Hematopoietic multipotent progenitor cell treated with erythropoietin and hydrocortisone succinate and interleukin-3 and kit ligand, for 15 days (in vitro differentiated cells): Measurements from ENCODE around the gene ETV3L.

Experiments used
- DNase-seq: peaks from one replicate; pipeline ENCODE4 v3.0.0-alpha.2; 2015; ENCODE audit warnings: low spot score

Gene ETV3L

DNA sequence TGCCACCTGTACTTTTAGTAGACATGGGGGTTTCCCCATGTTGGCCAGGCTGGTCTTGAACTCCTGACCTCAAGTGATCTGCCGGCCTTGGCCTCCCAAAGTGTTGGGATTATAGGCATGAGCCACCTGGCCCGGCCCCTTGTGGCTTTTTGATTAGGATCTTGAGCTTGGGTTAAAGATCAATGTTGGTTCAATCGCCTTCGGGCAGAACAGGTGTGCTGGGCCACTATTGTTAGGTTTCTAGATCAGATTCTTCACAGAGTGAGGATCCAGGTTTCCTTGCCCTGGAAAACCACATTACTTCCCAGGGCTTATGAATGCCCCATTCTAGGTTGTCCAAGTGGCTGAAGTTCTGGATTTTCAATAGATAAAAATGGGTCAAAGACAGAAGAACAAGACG is 32.5 kb upstream of the ETV3L start:
- no peak for DNase-seq

DNA sequence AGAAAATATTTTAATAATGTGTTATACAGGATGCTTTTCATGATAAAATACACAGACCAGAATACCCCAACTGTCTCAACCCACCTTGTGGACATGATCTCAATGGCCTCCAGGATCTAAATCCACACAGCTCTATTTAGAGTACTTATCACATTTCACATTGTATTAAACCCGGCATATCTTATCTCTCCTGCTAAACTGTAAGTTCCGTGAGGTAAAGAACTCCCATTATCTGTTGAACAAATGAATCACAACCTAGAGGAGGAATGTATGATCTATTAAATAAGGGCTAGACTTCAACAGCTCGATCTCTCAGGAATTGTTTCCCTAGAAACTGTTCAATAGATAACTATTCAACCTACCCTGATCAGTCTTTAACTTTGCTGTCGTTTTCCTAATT is 31.7 kb upstream of the ETV3L start:
- DNase-seq, result no peak

DNA sequence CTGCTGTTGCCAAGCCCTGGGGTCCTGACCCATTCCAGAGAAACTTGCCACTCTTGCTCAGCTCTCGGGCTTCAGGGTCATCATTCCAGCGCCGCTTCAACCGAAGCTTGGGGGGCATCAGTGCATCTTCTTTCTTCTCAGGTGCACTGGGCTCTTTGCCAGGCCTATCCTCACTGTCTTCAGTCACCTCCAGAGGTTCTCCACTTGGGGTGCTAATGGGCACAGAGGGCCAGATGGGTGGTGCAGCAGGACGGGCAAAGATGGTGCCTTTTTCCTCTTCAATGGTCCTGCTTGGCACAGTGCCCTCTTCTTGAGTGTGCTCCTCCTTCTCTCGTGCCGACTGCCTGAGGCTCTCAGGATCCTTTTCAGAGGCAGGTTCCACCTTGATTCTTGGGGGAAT is 25.2 kb upstream of the ETV3L start:
- no peak for DNase-seq

DNA sequence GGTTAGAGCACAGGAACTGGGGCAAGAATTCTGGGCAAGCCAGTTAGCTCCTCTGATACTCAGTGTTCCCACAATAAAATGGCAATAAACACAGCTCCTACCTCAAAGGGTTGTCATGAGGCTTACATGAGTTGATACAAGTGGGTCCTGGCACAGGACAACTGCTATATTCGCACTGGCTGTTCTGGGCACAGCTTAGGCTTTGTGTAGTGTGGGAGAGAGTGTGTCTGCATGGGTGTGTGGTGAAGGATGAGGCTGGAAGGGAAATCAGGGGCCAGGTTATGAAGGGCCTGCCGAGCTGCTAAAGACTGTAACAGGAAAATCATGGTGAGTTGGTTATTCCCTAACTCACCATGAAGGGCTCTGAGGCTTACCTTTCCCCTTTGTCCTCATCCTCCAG is 19.8 kb upstream of the ETV3L start:
- DNase-seq, result no peak

DNA sequence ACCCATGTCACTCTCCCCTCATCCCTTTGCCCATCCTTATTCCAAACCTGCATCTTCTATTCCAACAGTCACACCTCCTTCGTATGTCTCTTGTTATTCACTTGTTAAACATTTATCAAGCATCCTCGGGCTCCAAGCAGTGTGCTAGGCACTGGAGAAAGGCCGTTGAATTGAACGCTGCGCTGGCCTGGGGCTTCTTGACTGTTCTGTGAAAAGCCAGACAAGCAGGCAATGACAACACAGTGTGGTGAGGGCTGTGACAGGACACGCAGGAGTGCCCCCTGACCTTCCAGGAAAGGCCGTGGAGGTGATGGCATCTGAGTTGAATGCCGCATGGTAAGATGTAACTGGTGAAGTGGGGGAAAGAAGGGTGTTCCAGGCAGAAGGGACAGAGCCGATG is 19.4 kb upstream of the ETV3L start:
- DNase-seq, result no peak

DNA sequence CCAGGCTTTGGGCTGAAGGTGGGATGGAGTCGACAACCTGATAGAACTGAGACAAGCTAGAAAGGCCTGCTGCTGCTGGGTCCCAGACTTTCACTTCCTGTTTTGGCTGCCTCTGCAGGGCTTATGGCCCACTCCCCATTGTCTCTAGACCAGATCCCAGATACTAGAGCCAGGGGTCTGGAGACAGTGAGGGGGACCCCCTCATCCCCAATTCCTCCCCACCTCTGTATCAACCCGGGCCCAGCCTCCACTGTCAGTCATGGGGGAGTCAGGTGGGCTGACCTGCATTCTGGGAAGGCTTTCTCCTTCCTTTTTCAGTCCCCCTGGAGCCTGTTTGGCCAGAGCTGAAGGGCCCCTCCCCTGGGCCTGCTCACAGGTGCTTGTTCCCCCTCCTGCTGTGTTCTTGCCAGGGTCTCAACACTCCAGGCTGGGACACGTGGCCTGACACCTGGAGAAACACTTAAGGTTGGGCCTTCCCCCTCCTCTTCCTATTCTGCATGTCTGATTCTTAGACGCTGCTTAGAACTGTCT is 18.0 kb upstream of the ETV3L start:
- no peak for DNase-seq

DNA sequence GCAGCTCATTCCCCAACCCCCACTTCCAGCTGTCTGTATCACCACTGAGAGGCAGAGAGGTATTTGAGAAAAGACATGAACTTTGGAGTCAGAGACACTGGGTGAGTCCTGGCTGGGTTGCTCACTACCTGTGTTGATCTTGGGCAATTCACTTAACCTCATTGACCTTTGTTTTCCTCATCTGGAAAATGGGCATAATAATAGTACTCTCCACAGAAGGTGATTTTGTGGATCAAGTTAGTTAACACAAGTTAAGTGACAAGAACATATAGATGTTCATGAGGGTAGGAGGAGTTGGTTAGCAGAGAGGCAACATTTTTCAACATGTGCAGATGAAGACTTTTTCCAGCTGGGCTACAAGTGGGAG is 17.1 kb upstream of the ETV3L start:
- no peak for DNase-seq

DNA sequence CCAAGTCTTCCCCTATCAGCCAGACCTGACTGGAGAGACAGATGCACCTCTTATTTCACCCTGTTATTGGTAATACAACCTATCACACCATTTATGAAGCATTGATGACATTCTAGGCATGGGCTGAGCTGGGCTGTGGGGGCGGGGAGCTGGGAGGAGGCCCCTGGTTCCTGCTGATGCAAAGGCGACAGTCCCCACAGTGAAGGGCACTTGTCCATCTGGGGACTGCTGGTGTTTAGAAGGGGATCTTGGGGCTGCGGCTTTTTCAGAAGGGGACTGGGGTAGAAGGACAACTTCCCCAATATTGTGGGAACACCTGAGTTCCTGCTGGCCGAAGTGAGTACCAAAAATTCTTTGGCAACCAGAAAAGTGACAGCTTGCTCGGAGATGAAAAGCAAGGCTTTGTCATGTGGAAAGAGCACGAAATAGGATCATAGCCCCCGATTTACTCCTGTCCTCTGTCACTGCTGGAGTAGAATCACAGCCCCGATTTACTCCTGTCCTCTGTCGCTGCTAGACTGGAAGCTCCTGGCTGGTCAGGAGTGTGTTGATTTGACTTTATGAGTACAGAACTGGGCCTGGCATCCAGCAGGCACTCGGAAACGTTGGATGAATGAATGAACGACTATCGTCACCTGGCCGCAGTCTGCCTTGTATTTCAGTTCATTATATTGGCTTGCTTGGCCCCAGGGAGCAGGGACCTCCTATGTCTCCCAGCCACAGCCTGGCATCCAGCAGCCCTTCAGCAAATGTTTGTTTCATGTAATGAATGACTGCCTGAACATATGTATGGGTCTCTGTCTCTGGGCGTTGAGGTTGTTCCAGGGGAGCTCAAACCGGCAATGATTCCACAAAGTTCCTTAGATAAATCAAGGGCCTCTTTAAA is 16.5 kb upstream of the ETV3L start:
- no peak for DNase-seq

DNA sequence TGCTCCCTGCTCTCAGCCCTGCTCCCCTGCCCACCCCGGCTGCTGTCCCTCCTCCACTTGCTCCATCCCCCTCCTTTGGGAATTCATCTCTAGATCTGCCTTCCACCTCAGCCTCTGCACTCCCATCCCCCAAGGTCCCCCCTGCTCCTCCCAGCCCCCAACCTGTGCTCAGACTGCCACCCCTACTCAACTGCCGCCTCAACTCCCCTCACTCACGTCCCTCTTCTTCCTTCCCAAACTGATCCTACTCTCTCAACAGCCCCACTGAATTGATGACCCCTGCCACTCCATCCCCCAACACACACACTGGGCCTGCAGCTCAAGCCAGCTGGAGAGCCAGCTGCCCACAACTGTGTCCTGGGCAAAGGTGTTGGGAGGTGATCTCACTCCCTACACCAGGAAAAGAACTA is 15.8 kb upstream of the ETV3L start:
- no peak for DNase-seq

DNA sequence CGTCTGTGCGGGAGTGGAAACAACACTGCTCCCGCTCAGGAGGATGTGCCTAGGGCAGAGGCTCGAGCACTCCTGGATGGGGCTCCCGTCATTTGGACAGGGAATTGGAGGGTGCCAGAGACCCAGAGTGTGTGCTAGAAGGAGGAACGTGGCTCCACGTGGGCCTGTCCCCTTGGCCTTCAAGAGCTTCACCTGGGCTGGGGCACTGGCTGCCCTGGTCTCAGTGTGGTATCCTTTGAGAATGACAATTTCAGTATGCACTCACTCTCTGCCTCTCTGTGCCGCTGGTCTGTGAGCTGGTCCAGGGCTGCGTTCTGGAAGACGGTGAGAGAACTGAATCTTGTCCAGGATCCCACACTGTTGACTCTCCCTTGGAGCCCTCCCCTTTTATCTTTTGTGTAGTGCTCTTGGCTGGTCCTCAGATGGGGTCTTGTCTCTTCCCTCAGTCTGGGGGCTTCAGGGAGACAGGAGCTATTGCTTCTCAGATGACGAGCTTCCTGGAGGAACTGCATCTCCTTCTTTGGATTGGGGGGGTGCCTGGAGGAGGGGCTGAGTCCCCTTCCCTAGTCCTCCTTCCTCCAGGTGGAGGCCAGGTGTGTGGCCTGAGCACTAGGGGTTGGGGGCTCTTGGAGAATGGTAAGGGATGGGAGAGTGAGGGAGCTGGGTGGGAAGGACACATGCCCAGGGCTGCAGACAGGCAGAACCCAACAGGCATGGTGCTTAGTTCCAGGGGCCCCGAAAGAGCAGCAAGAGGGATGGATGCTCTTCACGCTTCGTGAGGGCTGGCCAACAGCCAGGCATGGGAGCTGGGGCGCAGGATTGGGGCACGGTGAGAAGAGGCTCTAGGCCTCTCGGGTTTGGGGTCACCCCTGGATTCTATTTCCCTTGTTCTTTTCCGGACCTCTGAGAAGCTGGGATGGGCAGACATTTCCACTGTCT is 14.8 kb upstream of the ETV3L start:
- DNase-seq, result no peak

DNA sequence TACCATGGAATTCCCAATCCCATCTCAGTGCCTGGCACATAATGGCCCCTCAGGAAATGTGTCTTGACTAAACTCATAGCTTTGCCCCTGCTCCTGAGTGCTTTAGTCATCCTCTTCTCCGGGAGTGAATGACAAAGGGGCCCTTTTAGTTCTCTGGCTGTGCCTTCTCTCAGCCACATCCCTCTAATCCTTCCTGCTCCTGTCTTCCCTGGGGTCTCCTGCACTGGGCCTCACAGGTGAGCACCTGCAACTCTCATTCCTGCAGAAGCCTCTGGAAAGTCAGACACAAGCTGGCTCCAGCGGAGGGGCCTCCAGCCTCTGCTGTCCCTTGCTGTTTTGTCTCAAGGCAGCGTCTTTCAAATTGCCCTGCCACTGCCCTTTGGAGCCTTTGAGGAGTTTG is 14.0 kb upstream of the ETV3L start:
- no peak for DNase-seq

DNA sequence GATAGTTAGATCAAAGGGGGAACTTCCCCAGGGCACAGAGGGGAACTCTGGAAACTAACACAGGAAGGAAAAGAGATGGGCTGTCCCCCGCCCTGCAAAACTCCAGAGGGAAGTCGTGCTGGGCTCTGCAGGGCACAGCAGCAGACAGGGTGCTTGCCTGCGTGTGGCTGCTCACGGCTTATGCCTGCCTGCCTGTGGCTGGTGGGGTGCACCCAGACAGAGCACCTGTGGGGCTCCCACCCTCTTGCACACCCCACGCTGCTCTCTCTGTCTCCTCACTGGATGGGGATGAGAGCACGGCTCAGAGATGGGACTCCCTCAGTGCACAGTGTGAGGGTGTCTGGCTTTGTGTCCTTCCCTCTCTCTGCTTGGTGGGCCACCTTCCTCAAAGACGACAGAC is 13.5 kb upstream of the ETV3L start:
- no peak for DNase-seq

DNA sequence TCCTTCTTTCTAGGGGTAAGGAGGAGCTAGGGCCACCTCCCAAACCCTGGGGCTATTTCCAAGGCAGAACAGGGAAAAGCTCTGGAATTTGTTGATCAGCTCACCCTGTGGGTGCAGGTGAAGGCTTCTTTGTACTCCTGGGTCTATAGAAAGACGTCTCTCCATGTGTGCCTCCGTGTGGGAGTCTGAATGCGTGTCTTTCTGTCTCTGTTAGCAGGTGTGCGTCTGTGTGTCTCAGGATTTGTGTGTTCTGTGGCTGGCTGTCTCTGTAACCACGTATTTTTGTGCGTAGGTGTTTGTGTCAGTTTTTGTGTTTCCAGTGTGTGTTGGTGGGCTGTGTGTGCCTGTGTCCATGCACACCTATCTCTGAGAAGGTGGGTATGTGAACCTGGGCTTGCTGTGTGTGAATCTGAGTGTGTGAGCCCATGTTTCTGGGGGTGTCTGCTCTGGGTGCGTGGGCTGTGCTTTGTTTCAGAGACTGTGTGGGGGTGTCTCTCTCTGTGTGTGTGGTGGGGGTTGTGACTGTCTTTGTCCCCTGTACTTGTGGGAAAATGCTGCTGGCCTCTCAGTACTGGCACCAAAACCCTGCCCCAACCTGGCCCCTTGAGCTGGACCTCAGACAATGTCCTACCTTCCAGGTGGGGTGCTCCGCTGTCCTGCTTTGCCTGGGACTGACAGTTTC is 12.7 kb upstream of the ETV3L start:
- no peak for DNase-seq

DNA sequence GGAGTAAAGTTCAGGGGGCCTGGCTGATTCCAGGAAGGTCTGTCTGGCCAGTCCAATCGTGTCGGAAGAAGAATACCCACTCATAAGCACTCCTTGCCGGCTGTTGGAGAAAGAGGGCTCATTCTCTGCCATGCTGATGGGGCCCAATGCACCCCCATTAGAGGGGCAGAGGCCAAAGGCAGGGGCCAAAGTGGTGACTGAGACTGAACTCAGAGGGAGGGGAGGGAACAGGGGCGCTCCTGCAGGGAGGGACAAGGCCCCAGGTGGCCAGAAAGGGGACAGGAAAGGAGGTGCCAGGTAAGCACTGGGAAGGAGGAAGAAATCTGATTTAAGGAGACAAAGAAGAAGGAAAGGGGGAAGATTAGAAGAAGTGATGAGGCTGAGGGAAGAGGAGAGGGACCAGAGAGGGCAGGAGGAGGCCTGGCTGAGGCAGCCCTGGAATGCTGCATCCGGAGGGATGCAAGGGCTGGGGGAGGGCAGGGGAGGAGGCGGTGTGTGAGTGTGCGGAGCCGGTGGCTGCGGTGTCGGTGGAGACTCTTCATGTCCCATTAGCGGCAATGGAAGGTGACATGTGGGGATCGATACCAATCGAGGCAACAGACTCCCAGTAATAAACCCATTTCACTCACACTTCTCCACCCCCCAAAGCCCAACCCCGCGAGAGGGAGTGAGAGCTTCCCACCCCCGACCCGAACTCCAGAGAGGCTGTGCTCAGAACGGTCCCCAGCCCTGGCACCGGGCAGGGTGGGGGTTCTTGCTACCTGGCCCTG is 12.0 kb upstream of the ETV3L start:
- no peak for DNase-seq

DNA sequence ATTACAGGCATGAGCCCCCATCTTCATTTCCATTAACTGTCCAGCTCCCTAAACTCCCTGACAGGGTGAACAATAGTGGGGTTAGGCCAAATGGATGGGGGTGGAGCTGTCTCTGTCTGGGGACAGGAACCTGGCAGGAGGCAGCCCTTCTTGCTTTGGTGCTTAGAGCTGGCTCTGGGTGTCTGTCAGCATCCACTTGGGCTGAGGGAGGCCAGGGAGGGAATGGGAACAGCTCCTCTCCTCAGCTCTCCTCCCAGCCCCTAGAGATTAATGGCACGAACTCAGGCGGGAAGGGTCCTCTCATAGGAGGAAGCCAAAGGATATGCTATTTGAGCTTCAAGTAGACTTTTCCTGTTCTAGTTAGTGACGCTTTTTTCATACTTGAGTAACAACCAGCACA is 11.1 kb upstream of the ETV3L start:
- DNase-seq, result no peak

DNA sequence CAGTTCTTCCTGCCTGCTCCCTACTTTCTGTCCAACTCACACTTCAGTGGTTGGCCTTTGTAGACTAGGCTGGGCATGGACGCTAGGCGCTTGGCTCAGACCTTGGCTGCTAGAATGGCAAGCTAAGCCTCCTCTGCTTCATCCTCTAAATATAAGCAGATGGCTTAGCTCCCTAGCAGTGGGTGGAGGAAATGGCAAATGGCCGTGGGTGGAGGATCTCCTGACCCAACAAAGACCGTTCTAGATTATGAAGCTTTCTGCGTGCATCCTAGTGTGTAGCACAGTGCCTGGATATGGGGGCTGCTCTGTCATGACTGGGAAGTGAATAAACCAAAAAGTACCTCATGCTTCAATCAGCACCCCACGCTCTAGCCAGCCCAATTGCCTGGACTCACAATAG is 10.4 kb upstream of the ETV3L start:
- no peak for DNase-seq

DNA sequence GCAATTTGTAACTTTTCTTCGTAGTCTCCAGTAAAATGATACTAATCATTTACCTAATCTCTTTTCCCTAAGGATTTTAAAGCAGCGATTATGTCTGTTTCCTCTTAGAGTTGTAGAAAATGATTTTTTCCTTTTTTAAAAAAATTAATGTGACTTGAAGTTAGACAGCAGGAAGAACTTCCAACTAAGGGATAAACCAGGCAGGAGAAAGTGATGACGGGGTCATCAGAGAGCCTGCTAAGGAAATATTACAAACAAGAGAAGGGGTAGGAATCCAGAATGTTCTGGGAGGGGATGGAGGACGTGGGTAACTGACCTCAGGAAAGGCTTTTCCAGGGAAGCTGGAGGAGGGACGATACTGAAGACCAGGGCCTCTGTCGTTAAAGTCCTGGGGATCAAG is 8.8 kb upstream of the ETV3L start:
- DNase-seq, result no peak

DNA sequence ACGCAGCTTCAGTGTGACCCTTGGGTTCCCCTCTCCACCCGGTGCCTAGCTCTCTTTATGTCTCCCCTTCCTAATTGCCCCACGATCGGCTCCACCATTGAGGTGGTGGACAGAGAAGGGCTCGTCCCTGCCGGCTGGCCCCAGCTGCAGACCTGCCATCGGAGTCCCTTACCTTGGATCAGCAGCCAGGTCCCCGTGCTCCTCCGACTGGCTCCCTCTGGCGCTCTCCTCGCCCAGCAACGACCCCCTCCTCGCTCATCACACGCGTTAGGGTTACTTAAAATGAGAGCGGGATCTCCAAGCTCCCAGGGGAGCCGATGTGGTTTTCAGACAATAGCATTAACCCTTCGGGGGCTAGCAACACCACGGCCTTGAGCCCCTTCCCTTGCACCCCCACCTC is 8.1 kb upstream of the ETV3L start:
- DNase-seq, result no peak

DNA sequence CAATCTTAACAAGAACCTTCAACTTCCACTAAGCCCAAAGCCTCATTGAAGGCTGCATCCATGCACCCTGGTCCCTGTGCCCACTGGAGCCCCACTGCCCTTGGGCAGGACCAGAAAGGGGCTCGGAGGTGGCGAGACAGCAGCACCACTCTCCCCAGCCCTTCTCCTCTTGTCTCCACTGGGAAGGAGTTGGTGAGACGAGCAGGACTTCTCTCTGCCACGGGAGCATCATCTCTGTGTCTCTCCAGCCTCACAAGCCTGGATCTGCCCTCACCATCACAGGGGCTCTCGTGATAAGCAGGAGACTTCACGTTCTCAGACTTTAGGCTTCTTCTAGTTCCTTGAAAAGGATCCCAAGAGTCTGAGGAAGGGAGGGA is 7.2 kb upstream of the ETV3L start:
- DNase-seq, result no peak

DNA sequence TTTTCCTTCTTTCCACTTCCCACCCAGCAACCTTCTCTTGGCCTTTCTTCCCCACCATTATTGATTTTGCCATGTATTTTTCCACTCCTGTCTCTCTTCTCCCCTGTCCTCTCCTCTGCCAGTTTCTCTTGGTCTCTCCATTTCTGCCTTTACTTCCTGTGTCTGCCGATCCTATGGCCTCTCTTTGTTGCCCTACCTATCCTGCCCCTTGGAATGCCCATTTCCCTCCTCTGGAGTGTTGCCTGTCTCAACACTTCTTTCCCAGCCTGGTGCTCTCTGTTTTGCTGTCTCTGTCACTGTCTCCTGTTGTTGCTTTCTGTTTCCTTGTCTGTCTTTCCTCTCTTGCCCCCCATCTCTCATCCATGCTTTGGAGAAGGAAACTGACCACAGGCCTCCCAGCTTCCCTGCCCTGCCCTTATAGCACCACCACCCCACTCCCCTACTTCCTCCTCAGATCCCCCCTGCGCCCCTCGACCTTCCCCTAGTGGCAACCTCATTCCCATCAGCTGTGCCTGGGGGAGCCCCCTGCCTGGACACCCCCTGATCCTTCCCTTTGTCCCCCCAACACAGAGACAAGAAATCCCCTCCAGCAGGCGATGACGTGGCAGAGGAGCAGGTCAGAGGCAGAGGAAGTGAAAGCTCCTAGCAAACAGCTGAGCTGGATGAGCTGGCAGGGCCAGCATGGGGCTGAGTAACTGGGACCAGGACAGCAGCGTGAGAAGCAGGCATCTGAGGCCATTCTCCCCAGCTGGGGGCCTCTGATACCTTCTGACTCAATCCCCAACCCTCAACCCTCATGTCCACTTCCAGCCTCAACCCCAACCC is 6.6 kb upstream of the ETV3L start:
- no peak for DNase-seq
